Sigmoid colon (tissue), 7 donors: ENCODE data around the gene SMIM17. TPM values are rescaled to one million over a fixed set of nuclear protein-coding genes. Genes with fewer than 3 reads are reported as not detected.
A peak's percentile ranks its signal among the peaks of the same experiment; 100 is the strongest.

Experiments used
- DNase-seq: peaks from one replicate; pipeline ENCODE4 v3.0.0-alpha.2; 2019
- H3K27ac ChIP-seq, 4 donors: fragments of 200-600 bp; sonication (generic); one replicate each; pipeline ENCODE4 v1.5.1; 2016 to 2019; ENCODE audit warnings: mild to moderate bottlenecking in 1 of 4
- H3K27me3 ChIP-seq, 3 donors: fragments of 200-600 bp; sonication (generic); one replicate each; pipeline ENCODE4 v1.5.1; 2019; ENCODE audit warnings: mild to moderate bottlenecking in 1 of 3
- H3K36me3 ChIP-seq, 4 donors: fragments of 200-600 bp; sonication (generic); one replicate each; pipeline ENCODE4 v1.5.1; 2016 to 2019
- H3K4me1 ChIP-seq, 4 donors: fragments of 200-600 bp; sonication (generic); one replicate each; pipeline ENCODE4 v1.5.1; 2017 to 2019
- H3K4me3 ChIP-seq, 4 donors: fragments of 200-600 bp; sonication (generic); one replicate each; pipeline ENCODE4 v1.5.1; 2017 to 2019; ENCODE audit warnings: mild to moderate bottlenecking in 2 of 4, moderate library complexity in 1 of 4
- H3K9me3 ChIP-seq, 4 donors: fragments of 200-600 bp in 3 of 4; sonication (generic) in 3 of 4; one replicate each; pipeline versions ENCODE4 v1.5.1 to v1.6.1; 2013 to 2019
- EP300 ChIP-seq, 4 donors: sonication (generic); formaldehyde crosslinking; IDR thresholded peaks; one replicate each; pipeline ENCODE4 v1.6.1; 2017; ENCODE audit warnings: antibody characterized with exemption in 4 of 4
- POLR2A ChIP-seq, 2 donors: fragments of 450-650 bp; IDR thresholded peaks; one replicate each; pipeline ENCODE4 v1.6.1; 2016; ENCODE audit warnings: antibody characterized with exemption in 2 of 2, mild to moderate bottlenecking in 2 of 2, moderate library complexity in 2 of 2
- POLR2AphosphoS5 ChIP-seq, 4 donors: sonication (generic); formaldehyde crosslinking; IDR thresholded peaks; one replicate each; pipeline ENCODE4 v1.6.1; 2017; ENCODE audit warnings: antibody characterized with exemption in 4 of 4
- WGBS, 2 donors: extraction: QIAGEN DNeasy Blood & Tissue Kit; methylation state at CpG; one replicate each; pipeline ENCODE4 v1.1.7; 2013; 5-methylcytosine and 5-hydroxymethylcytosine counted together
- intact Hi-C: fragments of 100-400 bp; cut with DNase I; formaldehyde crosslinking; loops from one replicate; pipeline ENCODE4 v1.15.1; 2023
- polyA plus RNA-seq, 3 donors: library from polyadenylated mRNA; stranded (reverse); fragments of 200-250 nt; gene quantifications; one replicate each; pipeline ENCODE4 v1.2.3, GENCODE V29; 2013
- total RNA-seq, 4 donors: library from RNA; depleted of rRNA; stranded (reverse); fragments of >200 nt; gene quantifications; one replicate each; pipeline ENCODE4 v1.1.0, GENCODE V29; 2016
- TF ChIP-seq, protein P1 (sequence below), 4 experiments: fragments of 450-650 bp in 3 of 4; fragments of 200-600 bp in 1 of 4; IDR thresholded peaks; one replicate each; pipeline ENCODE4 v1.5.1; 2016 to 2019; ENCODE audit warnings: antibody characterized with exemption in 4 of 4, mild to moderate bottlenecking in 3 of 4, moderate library complexity in 2 of 4
- donor health status: healthy with polysubstance abuse.
- donor health status: Bipolar disorder and iron deficiency.
- donor health status: healthy.

Gene SMIM17
- total and polyA plus RNA-seq, 7 donors = 0.09 to 4.7 (median 0.83) TPM; not detected in 3

DNA sequence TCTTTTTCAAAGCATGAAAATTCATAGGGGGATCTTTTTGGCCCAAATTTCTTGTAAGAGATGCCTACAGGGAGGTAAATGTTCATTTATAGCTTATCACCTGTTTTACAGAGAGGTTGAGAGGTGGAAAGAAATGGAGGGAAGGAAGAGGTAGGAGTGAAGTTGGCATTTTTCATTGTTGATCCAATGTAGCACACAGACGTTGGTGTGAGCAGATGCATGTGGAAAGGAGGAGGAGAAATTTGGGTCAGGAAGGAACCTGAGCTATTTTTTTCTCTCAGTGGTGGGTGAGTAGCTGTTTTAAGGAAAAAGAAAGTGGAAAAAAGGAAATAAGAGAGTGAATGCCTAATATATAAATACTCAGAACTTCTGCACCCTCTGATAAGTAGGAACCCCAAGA, 9.9 kb upstream of the SMIM17 start:
- Histone ChIP-seq H3K27me3 (no peaks in the 10 kb centered on the region), H3K9me3 (peaks cover 8 to 45% (median 14%) of the 10 kb centered on the region in 4 donors), H3K36me3 (no peaks in the 10 kb centered on the region), H3K4me1 (no peaks in the 10 kb centered on the region), H3K27ac (no peak overlapping the region), H3K4me3 (no peak overlapping the region)
- WGBS, 2 donors = 25 to 27% methylated on average over 1 of the region's 1 CpG
- no peak for TF ChIP-seq POLR2A (IDR thresholded peaks at IDR 0.05)
- no peak for TF ChIP-seq POLR2AphosphoS5 (IDR thresholded peaks at IDR 0.05)
- no peak for TF ChIP-seq EP300 (IDR thresholded peaks at IDR 0.05)
- TF ChIP-seq, protein P1, sequence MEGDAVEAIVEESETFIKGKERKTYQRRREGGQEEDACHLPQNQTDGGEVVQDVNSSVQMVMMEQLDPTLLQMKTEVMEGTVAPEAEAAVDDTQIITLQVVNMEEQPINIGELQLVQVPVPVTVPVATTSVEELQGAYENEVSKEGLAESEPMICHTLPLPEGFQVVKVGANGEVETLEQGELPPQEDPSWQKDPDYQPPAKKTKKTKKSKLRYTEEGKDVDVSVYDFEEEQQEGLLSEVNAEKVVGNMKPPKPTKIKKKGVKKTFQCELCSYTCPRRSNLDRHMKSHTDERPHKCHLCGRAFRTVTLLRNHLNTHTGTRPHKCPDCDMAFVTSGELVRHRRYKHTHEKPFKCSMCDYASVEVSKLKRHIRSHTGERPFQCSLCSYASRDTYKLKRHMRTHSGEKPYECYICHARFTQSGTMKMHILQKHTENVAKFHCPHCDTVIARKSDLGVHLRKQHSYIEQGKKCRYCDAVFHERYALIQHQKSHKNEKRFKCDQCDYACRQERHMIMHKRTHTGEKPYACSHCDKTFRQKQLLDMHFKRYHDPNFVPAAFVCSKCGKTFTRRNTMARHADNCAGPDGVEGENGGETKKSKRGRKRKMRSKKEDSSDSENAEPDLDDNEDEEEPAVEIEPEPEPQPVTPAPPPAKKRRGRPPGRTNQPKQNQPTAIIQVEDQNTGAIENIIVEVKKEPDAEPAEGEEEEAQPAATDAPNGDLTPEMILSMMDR (IDR thresholded peaks at IDR 0.05) = no peak
- no peak for DNase-seq
- intact Hi-C loops = no loop called here

DNA sequence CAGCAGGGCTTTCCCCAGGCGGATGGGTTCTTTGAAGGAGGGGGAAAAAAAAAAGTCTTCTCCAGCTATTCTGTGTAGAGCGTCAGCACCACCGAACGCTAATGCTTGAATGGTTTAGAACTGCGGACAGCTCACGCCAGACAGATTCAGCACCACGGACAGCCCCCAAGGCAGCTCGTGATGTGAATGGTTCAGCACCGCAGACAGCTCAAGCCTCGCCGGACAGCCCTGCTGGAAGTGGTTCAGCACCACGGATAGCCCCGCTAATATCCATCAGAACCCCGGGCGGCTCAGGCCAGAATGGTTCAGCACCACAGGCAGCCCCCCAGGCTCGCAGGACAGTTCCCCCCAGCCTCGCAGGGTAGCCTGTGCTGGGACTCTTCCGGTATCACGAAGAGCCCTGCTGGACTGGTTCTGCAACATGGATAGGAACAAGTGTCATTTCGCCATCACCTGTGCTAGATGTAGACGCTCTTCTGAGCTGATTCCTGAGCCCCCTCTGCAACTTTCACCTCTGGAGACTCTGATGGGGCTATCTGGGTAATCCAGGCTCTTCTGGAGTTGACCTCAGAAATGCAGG, 4.9 kb upstream of the SMIM17 start:
- H3K36me3 ChIP-seq = no peaks in the 10 kb centered on the region
- intact Hi-C loops = no loop called here
- no peaks in the 10 kb centered on the region for H3K4me1 ChIP-seq
- peaks cover 0 to 38% (median 7%) of the 10 kb centered on the region in 4 donors for H3K9me3 ChIP-seq
- no peak for TF ChIP-seq POLR2A (IDR thresholded peaks at IDR 0.05)
- TF ChIP-seq POLR2AphosphoS5 (IDR thresholded peaks at IDR 0.05) = peak in 1 of 4 donors; percentile 13
- DNase-seq = no peak
- 12 to 33% methylated on average over 21 of the region's 21 CpGs for WGBS, 2 donors
- H3K27ac ChIP-seq = no peak overlapping the region
- H3K4me3 ChIP-seq = no peak overlapping the region
- H3K27me3 ChIP-seq = peaks cover 5 to 6% (median 6%) of the 10 kb centered on the region in 3 donors

DNA sequence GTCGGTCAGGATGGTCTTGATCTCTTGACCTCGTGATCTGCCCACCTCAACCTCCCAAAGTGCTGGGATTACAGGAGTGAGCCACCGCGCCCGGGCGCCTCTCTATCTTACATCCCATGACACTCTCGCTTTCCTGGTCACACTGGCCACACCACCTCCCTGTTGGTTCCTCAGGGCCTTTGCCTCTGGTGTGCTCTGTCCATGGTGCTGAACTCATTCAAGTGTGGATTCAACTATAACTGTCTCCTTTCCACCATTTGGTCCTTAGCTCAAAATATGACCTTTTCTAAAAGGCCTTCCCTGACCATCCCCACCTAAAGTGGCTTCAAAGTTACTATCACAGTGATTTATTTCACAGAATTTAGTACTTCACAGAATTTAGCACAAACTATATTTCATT, 3.7 kb upstream of the SMIM17 start:
- Histone ChIP-seq H3K27ac (no peak overlapping the region), H3K27me3 (peaks cover 9 to 18% (median 17%) of the 10 kb centered on the region in 3 donors), H3K36me3 (no peaks in the 10 kb centered on the region), H3K9me3 (peaks cover 0 to 38% (median 2%) of the 10 kb centered on the region in 4 donors), H3K4me1 (no peaks in the 10 kb centered on the region), H3K4me3 (no peak overlapping the region)
- intact Hi-C loops = no loop called here
- no peak for DNase-seq
- 35 to 56% methylated on average over 7 of the region's 7 CpGs for WGBS, 2 donors
- TF ChIP-seq, protein P1 (IDR thresholded peaks at IDR 0.05) = no peak
- TF ChIP-seq EP300 (IDR thresholded peaks at IDR 0.05) (no peak), POLR2A (IDR thresholded peaks at IDR 0.05) (no peak), POLR2AphosphoS5 (IDR thresholded peaks at IDR 0.05) (no peak)

DNA sequence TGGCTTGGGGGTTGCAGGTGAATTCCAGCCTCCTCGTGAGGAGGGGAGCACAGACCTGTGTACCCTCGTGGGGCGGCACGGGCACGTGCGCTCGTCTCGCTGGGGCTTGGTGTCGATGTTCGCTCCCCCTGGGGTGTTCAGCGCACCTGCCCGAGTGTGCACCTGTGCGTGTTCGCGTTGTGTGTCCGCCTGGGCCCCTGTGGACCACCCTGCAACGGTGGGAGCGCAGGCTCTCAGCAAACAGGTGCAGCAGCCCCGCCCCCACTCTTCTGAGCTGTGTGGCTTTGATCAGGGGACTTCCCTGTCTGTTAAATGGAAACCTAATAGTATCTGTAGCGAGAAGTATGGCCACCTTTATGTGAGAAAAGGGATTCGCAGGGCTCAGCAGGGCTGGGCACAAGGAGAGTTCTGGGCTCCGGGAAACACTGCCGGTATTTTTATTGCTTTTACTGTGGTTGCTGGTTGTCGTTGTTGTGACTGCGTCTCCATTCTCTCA, 549 bp downstream of the SMIM17 start:
- Histone ChIP-seq H3K4me3 (no peak overlapping the region), H3K4me1 (no peaks in the 10 kb centered on the region), H3K36me3 (no peaks in the 10 kb centered on the region), H3K9me3 (peaks cover 0 to 15% (median 3%) of the 10 kb centered on the region in 4 donors), H3K27me3 (peaks cover 9 to 34% (median 20%) of the 10 kb centered on the region in 3 donors), H3K27ac (no peak overlapping the region)
- no peak for DNase-seq
- intact Hi-C loops = no loop called here
- 16 to 43% methylated on average over 25 of the region's 25 CpGs for WGBS, 2 donors
- TF ChIP-seq, protein P1 (IDR thresholded peaks at IDR 0.05) = no peak
- no peak for TF ChIP-seq POLR2A (IDR thresholded peaks at IDR 0.05)
- no peak for TF ChIP-seq POLR2AphosphoS5 (IDR thresholded peaks at IDR 0.05)
- TF ChIP-seq EP300 (IDR thresholded peaks at IDR 0.05) = no peak

DNA sequence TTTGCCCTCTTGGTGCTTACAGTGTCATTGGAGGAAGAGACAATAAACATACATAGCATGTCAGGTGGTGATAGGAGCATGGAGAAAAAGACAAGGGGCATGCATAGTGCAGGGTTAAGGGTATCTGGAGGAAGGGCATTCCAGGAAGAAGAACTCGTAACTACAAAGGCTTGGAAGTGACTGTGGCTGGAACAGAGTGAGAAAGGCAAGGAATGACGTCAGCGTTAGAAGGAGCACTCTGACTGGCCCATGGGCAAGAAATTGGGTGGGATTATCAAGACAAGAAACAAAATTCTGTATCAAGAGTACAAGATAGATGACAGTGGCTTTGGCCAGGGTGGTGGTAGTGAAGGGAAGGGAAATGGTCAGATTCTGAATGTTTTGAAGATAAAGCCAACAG, 11.2 kb downstream of the SMIM17 start:
- Histone ChIP-seq H3K4me3 (no peak overlapping the region), H3K36me3 (no peaks in the 10 kb centered on the region), H3K27me3 (no peaks in the 10 kb centered on the region), H3K4me1 (no peaks in the 10 kb centered on the region), H3K27ac (no peak overlapping the region), H3K9me3 (peaks cover 0 to 8% (median 1%) of the 10 kb centered on the region in 4 donors)
- TF ChIP-seq EP300 (IDR thresholded peaks at IDR 0.05) (no peak), POLR2AphosphoS5 (IDR thresholded peaks at IDR 0.05) (no peak), POLR2A (IDR thresholded peaks at IDR 0.05) (no peak)
- TF ChIP-seq, protein P1 (IDR thresholded peaks at IDR 0.05) = no peak
- no peak for DNase-seq
- whole genome bisulfite sequencing, 2 donors = 69 to 79% methylated on average over 3 of the region's 3 CpGs
- intact Hi-C loops = no loop called here
